ENCODE measurements around the gene DCC. TPM values are rescaled to one million over a fixed set of nuclear protein-coding genes. Genes with fewer than 3 reads are reported as not detected.

Gene DCC
- total and polyA plus RNA-seq, 4 donors = 0.16 to 5.3 (median 2.5) TPM

- Histone ChIP-seq H3K36me3 (ENCODE audit: control insufficient read depth in 4 of 4, insufficient read depth in 4 of 4, low read length in 4 of 4) (no peaks in the 10 kb centered on the region), H3K9ac (ENCODE audit: insufficient read depth in 1 of 2, low read length in 2 of 2) (no peak overlapping the region), H3K9me3 (ENCODE audit: control insufficient read depth in 4 of 4, insufficient read depth in 3 of 4, low read length in 3 of 4) (peaks cover 0 to 7% (median 2%) of the 10 kb centered on the region in 4 donors), H3K27ac (ENCODE audit: low read depth in 1 of 2, low read length in 1 of 2) (no peak overlapping the region), H3K4me3 (no peak overlapping the region), H3K27me3 (ENCODE audit: control insufficient read depth in 3 of 3, insufficient read depth in 3 of 3, low read length in 2 of 3) (peaks cover 7 to 64% (median 35%) of the 10 kb centered on the region in 3 donors), H3K4me1 (ENCODE audit: control insufficient read depth in 5 of 5, insufficient read depth in 5 of 5, low read length in 5 of 5) (peaks cover 0 to 30% (median 0%) of the 10 kb centered on the region in 5 donors)
- 8 to 10% methylated on average over 7 of the region's 7 CpGs for WGBS, 2 donors
- TF ChIP-seq, protein P1, sequence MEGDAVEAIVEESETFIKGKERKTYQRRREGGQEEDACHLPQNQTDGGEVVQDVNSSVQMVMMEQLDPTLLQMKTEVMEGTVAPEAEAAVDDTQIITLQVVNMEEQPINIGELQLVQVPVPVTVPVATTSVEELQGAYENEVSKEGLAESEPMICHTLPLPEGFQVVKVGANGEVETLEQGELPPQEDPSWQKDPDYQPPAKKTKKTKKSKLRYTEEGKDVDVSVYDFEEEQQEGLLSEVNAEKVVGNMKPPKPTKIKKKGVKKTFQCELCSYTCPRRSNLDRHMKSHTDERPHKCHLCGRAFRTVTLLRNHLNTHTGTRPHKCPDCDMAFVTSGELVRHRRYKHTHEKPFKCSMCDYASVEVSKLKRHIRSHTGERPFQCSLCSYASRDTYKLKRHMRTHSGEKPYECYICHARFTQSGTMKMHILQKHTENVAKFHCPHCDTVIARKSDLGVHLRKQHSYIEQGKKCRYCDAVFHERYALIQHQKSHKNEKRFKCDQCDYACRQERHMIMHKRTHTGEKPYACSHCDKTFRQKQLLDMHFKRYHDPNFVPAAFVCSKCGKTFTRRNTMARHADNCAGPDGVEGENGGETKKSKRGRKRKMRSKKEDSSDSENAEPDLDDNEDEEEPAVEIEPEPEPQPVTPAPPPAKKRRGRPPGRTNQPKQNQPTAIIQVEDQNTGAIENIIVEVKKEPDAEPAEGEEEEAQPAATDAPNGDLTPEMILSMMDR (IDR thresholded peaks at IDR 0.05; ENCODE audit: control extremely low read depth, extremely low read depth) = no peak
- ATAC-seq (ENCODE audit: insufficient read depth, low FRiP score) (no peak), DNase-seq (no peak)
Observed at GRCh38 chr18:52341103-52341432, 1.1 kb downstream of the DCC start.

GRCh38 chr18:52341608-52342381 lies 1.8 kb downstream of the DCC start:
- Histone ChIP-seq H3K4me1 (ENCODE audit: control insufficient read depth in 5 of 5, insufficient read depth in 5 of 5, low read length in 5 of 5) (peaks cover 0 to 30% (median 0%) of the 10 kb centered on the region in 5 donors), H3K27ac (ENCODE audit: low read depth in 1 of 2, low read length in 1 of 2) (no peak overlapping the region), H3K36me3 (ENCODE audit: control insufficient read depth in 4 of 4, insufficient read depth in 4 of 4, low read length in 4 of 4) (no peaks in the 10 kb centered on the region), H3K9ac (ENCODE audit: insufficient read depth in 1 of 2, low read length in 2 of 2) (peak overlapping the region in 1 of 2 donors; percentile 18), H3K4me3 (no peak overlapping the region), H3K9me3 (ENCODE audit: control insufficient read depth in 4 of 4, insufficient read depth in 3 of 4, low read length in 3 of 4) (peaks cover 0 to 6% (median 2%) of the 10 kb centered on the region in 4 donors), H3K27me3 (ENCODE audit: control insufficient read depth in 3 of 3, insufficient read depth in 3 of 3, low read length in 2 of 3) (peaks cover 7 to 64% (median 35%) of the 10 kb centered on the region in 3 donors)
- WGBS, 2 donors = 3 to 4% methylated on average over 39 to 45 of the region's 45 CpGs
- ATAC-seq (ENCODE audit: insufficient read depth, low FRiP score) (no peak), DNase-seq (peak; percentile 56 to 76 (median 65))
- TF ChIP-seq, protein P1 (IDR thresholded peaks at IDR 0.05; ENCODE audit: control extremely low read depth, extremely low read depth) = no peak

GRCh38 chr18:52342456-52342855 lies 2.5 kb downstream of the DCC start:
- no peak overlapping the region for H3K27ac ChIP-seq (ENCODE audit: low read depth in 1 of 2, low read length in 1 of 2)
- TF ChIP-seq, protein P1 (IDR thresholded peaks at IDR 0.05; ENCODE audit: control extremely low read depth, extremely low read depth) = no peak
- H3K4me1 ChIP-seq (ENCODE audit: control insufficient read depth in 5 of 5, insufficient read depth in 5 of 5, low read length in 5 of 5) = peaks cover 0 to 30% (median 0%) of the 10 kb centered on the region in 5 donors
- no peak for ATAC-seq (ENCODE audit: insufficient read depth, low FRiP score)
- no peaks in the 10 kb centered on the region for H3K36me3 ChIP-seq (ENCODE audit: control insufficient read depth in 4 of 4, insufficient read depth in 4 of 4, low read length in 4 of 4)
- H3K4me3 ChIP-seq = no peak overlapping the region
- DNase-seq = no peak
- peaks cover 7 to 64% (median 35%) of the 10 kb centered on the region in 3 donors for H3K27me3 ChIP-seq (ENCODE audit: control insufficient read depth in 3 of 3, insufficient read depth in 3 of 3, low read length in 2 of 3)
- 40% methylated on average over 6 of the region's 6 CpGs for WGBS, 2 donors
- H3K9me3 ChIP-seq (ENCODE audit: control insufficient read depth in 4 of 4, insufficient read depth in 3 of 4, low read length in 3 of 4) = peaks cover 0 to 5% (median 2%) of the 10 kb centered on the region in 4 donors
- H3K9ac ChIP-seq (ENCODE audit: insufficient read depth in 1 of 2, low read length in 2 of 2) = no peak overlapping the region

Data from lung (tissue), 12 donors.